H1 (cell line): Measurements from ENCODE around the gene LDLRAD4.

ENCODE experiments used
- CEBPB ChIP-seq: IDR thresholded peaks from 2 replicates; pipeline ENCODE4 v1.6.1; 2012; ENCODE audit warnings: low read depth, low read length
- CHD1 ChIP-seq: IDR thresholded peaks from 2 replicates; pipeline ENCODE4 v1.6.1; 2012; ENCODE audit warnings: low read depth, low read length, improper control_type of control experiment
- CHD2 ChIP-seq: IDR thresholded peaks from 2 replicates; pipeline ENCODE4 v1.6.1; 2012; ENCODE audit warnings: low read length, improper control_type of control experiment
- CTCF ChIP-seq, 3 experiments: IDR thresholded peaks; 1 replicate in 2 of 3; 2 replicates in 1 of 3; pipeline versions ENCODE4 v1.5.1 to v1.6.1; 2011; ENCODE audit warnings: low read length in 3 of 3, mild to moderate bottlenecking in 3 of 3, inconsistent platforms in 2 of 3, low read depth in 1 of 3, moderate library complexity in 1 of 3; ENCODE audit not compliant: insufficient read depth in 1 of 3; ENCODE audit errors: control extremely low read depth in 1 of 3
- EP300 ChIP-seq, 2 experiments: IDR thresholded peaks; 1 replicate in 1 of 2; 2 replicates in 1 of 2; pipeline ENCODE4 v1.6.1; 2011 to 2012; ENCODE audit warnings: low read depth in 2 of 2, low read length in 2 of 2, mild to moderate bottlenecking in 2 of 2, borderline replicate concordance in 1 of 2, inconsistent platforms in 1 of 2, moderate library complexity in 1 of 2
- EZH2 ChIP-seq: fragments of 200-600 bp; sonication (generic); IDR thresholded peaks from 2 replicates; pipeline ENCODE4 v1.7.1; 2012; ENCODE audit warnings: low read depth, mild to moderate bottlenecking, moderate library complexity, low read length, inconsistent platforms; ENCODE audit not compliant: severe bottlenecking
- GABPA ChIP-seq: IDR thresholded peaks from 2 replicates; pipeline ENCODE4 v1.6.1; 2011; ENCODE audit warnings: mild to moderate bottlenecking, low read length, moderate library complexity, borderline replicate concordance; ENCODE audit not compliant: insufficient read depth
- POLR2A ChIP-seq, 2 experiments: IDR thresholded peaks; 1 replicate in 1 of 2; 2 replicates in 1 of 2; pipeline ENCODE4 v1.6.1; 2011; ENCODE audit warnings: low read depth in 2 of 2, low read length in 2 of 2, mild to moderate bottlenecking in 2 of 2; ENCODE audit errors: control extremely low read depth in 1 of 2
- POLR2AphosphoS5 ChIP-seq: IDR thresholded peaks from 2 replicates; pipeline ENCODE4 v1.6.1; 2011; ENCODE audit warnings: low read depth, low read length
- RAD21 ChIP-seq, 2 experiments: IDR thresholded peaks in 1 of 2; conservative IDR thresholded peaks in 1 of 2; 2 replicates each; pipeline ENCODE4 v1.6.1; 2011; ENCODE audit warnings: low read depth in 2 of 2, low read length in 2 of 2, improper control_type of control experiment in 1 of 2, inconsistent platforms in 1 of 2, mild to moderate bottlenecking in 1 of 2, moderate library complexity in 1 of 2
- SIN3A ChIP-seq, 2 experiments: IDR thresholded peaks in 1 of 2; conservative IDR thresholded peaks in 1 of 2; 2 replicates each; pipeline ENCODE4 v1.6.1; 2011 to 2012; ENCODE audit warnings: low read length in 2 of 2, improper control_type of control experiment in 1 of 2, low read depth in 1 of 2, mild to moderate bottlenecking in 1 of 2
- SP1 ChIP-seq: IDR thresholded peaks from 2 replicates; pipeline ENCODE4 v1.6.1; 2011; ENCODE audit warnings: low read depth, low read length
- SP4 ChIP-seq: IDR thresholded peaks from 2 replicates; pipeline ENCODE4 v1.6.1; 2012; ENCODE audit warnings: low read length, inconsistent platforms
- SUZ12 ChIP-seq: fragments of 200-600 bp; sonication (generic); IDR thresholded peaks from 2 replicates; pipeline ENCODE4 v1.6.1; 2012; ENCODE audit warnings: mild to moderate bottlenecking, inconsistent platforms, low read length, moderate library complexity, mixed read lengths

- no peak for TF ChIP-seq POLR2A (IDR thresholded peaks at IDR 0.05; ENCODE audit: control extremely low read depth in 1 of 2, low read depth in 2 of 2, low read length in 2 of 2)
- TF ChIP-seq CHD2: no peak
- no peak for TF ChIP-seq POLR2AphosphoS5
- peak in 1 of 3 experiments; percentile 3; a peak in 1 of 4 replicates for TF ChIP-seq CTCF (IDR thresholded peaks at IDR 0.05; ENCODE audit: control extremely low read depth in 1 of 3, insufficient read depth in 1 of 3, low read depth in 1 of 3, low read length in 3 of 3)
- no peak for TF ChIP-seq CEBPB
- no peak for TF ChIP-seq SIN3A (conservative IDR thresholded peaks at IDR 0.05 in 1 of 2, IDR thresholded peaks at IDR 0.05 in 1 of 2; ENCODE audit: low read depth in 1 of 2, low read length in 2 of 2)
- TF ChIP-seq SP4: no peak
- TF ChIP-seq CHD1: no peak
- TF ChIP-seq EP300 (IDR thresholded peaks at IDR 0.05; ENCODE audit: borderline replicate concordance in 1 of 2, low read depth in 2 of 2, low read length in 2 of 2): no peak
- TF ChIP-seq GABPA: no peak
- no peak for TF ChIP-seq EZH2
- TF ChIP-seq RAD21 (IDR thresholded peaks at IDR 0.05 in 1 of 2, conservative IDR thresholded peaks at IDR 0.05 in 1 of 2; ENCODE audit: low read depth in 2 of 2, low read length in 2 of 2): no peak; a peak in 1 of 4 replicates
- TF ChIP-seq SUZ12: no peak
- TF ChIP-seq SP1: no peak
Measured at GRCh38 chr18:13181765-13182164, 36.8 kb upstream of the LDLRAD4 start.
